HCT116 (cell line): ENCODE data around the gene NFATC1. TPM values are rescaled to one million over a fixed set of nuclear protein-coding genes. Genes with fewer than 3 reads are reported as not detected.

Source experiments
- ATAC-seq: fragments of 200-7000 bp; cut with Tn5 transposase; 2 replicates; pipeline ENCODE4 v1.9.1; 2020; ENCODE audit warnings: mild to moderate bottlenecking, moderate library complexity
- BruUV-seq: library from RNA; stranded (reverse); fragments of 400-500 nt; replicated peaks from 2 replicates; lab custom pipeline; 2021; lab: Mats Ljungman, UMichigan
- CTCF ChIA-PET: fragments of 300-600 bp; sonication (Branson Sonifier 250); formaldehyde crosslinking; loops from one replicate; lab custom pipeline; 2021; ENCODE audit warnings: antibody characterized with exemption; lab: Charles Lee
- POLR2A ChIA-PET: fragments of 300-600, 350-600 bp; sonication (Branson Sonifier 250); formaldehyde crosslinking; loops from one replicate; lab custom pipeline; 2021; ENCODE audit warnings: antibody characterized with exemption; lab: Charles Lee
- RAD21 ChIA-PET, 2 experiments: fragments of 300-600 bp; sonication (Branson Sonifier 250); formaldehyde crosslinking; loops; one replicate each; lab custom pipeline; 2023; ENCODE audit warnings: low total read pairs in 2 of 2; ENCODE audit not compliant: uncharacterized antibody in 2 of 2, unreplicated experiment in 2 of 2, low non-redundant PET in 1 of 2; lab: Charles Lee
- DNase-seq: peaks from one replicate; pipeline ENCODE4 v3.0.0-alpha.2; 2010; ENCODE audit warnings: low read depth, low spot score
- H2AFZ ChIP-seq: fragments of 200-600 bp; shearing (Covaris generic), sonication (generic); 2 replicates; pipeline ENCODE4 v1.6.1; 2017; ENCODE audit warnings: low read depth, mixed run types, mixed read lengths, antibody characterized with exemption, low read length; ENCODE audit not compliant: poor library complexity, severe bottlenecking
- H3K27ac ChIP-seq: 2 replicates; pipeline ENCODE4 v1.5.1; 2012; ENCODE audit warnings: low read depth, low read length
- H3K27me3 ChIP-seq: fragments of 200-600 bp; sonication (generic); 2 replicates; pipeline ENCODE4 v1.6.1; 2016; ENCODE audit warnings: mixed run types, low read length, mixed read lengths; ENCODE audit not compliant: insufficient read depth
- H3K36me3 ChIP-seq, 2 experiments: fragments of 200-500 bp in 1 of 2; fragments of 200-600 bp in 1 of 2; sonication (Bioruptor generic) in 1 of 2; sonication (generic) in 1 of 2; 2 replicates each; pipeline versions ENCODE4 v1.5.1 to v1.6.1; 2014 to 2016; ENCODE audit warnings: low read length in 2 of 2, inconsistent platforms in 1 of 2, mixed read lengths in 1 of 2, mixed run types in 1 of 2; ENCODE audit not compliant: insufficient read depth in 2 of 2, control insufficient read depth in 1 of 2
- H3K4me1 ChIP-seq, 2 experiments: fragments of 200-600 bp in 1 of 2; sonication (generic) in 1 of 2; 2 replicates each; pipeline versions ENCODE4 v1.5.1 to v1.6.1; 2012 to 2017; ENCODE audit warnings: low read length in 2 of 2, inconsistent platforms in 1 of 2, mild to moderate bottlenecking in 1 of 2, mixed read lengths in 1 of 2, mixed run types in 1 of 2, moderate library complexity in 1 of 2; ENCODE audit not compliant: insufficient read depth in 2 of 2, control insufficient read depth in 1 of 2
- H3K4me2 ChIP-seq: fragments of 200-600 bp; sonication (generic); 2 replicates; pipeline ENCODE4 v1.6.1; 2017; ENCODE audit warnings: mixed run types, low read length, mixed read lengths
- H3K4me3 ChIP-seq, 2 experiments: fragments of 200-600 bp in 1 of 2; sonication (generic) in 1 of 2; replicated peaks in 1 of 2; 2 replicates each; pipeline ENCODE4 v1.5.1; 2011 to 2016; ENCODE audit warnings: low read length in 2 of 2, control low read depth in 1 of 2, low read depth in 1 of 2, mild to moderate bottlenecking in 1 of 2, mixed read lengths in 1 of 2, mixed run types in 1 of 2
- H3K79me2 ChIP-seq: fragments of 200-600 bp; sonication (generic); 2 replicates; pipeline ENCODE4 v1.6.1; 2017; ENCODE audit warnings: mild to moderate bottlenecking, mixed run types, low read length, moderate library complexity, mixed read lengths; ENCODE audit not compliant: insufficient read depth
- H3K9ac ChIP-seq: fragments of 200-600 bp; sonication (generic); 2 replicates; pipeline ENCODE4 v1.6.1; 2016; ENCODE audit warnings: low read length, mixed read lengths
- H3K9me2 ChIP-seq: fragments of 200-600 bp; sonication (generic), shearing (Covaris generic); 2 replicates; pipeline ENCODE4 v1.6.1; 2017; ENCODE audit warnings: mixed run types, mild to moderate bottlenecking, moderate library complexity; ENCODE audit not compliant: insufficient read depth
- H3K9me3 ChIP-seq, 2 experiments: fragments of 200-500 bp in 1 of 2; fragments of 200-600 bp in 1 of 2; sonication (Bioruptor generic) in 1 of 2; sonication (generic) in 1 of 2; 2 replicates each; pipeline ENCODE4 v1.6.1; 2014 to 2017; ENCODE audit warnings: low read length in 2 of 2, mixed read lengths in 2 of 2, inconsistent platforms in 1 of 2, low read depth in 1 of 2, mild to moderate bottlenecking in 1 of 2, mixed run types in 1 of 2, moderate library complexity in 1 of 2; ENCODE audit not compliant: control insufficient read depth in 1 of 2, insufficient read depth in 1 of 2
- H4K20me1 ChIP-seq: fragments of 200-600 bp; sonication (generic), shearing (Covaris generic); 2 replicates; pipeline ENCODE4 v1.6.1; 2017; ENCODE audit warnings: mixed run types, mild to moderate bottlenecking, moderate library complexity; ENCODE audit not compliant: insufficient read depth
- CEBPB ChIP-seq: IDR thresholded peaks from 2 replicates; pipeline ENCODE4 v1.6.1; 2012; ENCODE audit warnings: low read depth
- EGR1 ChIP-seq: IDR thresholded peaks from 2 replicates; pipeline ENCODE4 v1.6.1; 2012; ENCODE audit warnings: low read depth
- MAX ChIP-seq: IDR thresholded peaks from 2 replicates; pipeline ENCODE4 v1.6.1; 2012
- RAD21 ChIP-seq: IDR thresholded peaks from 2 replicates; pipeline ENCODE4 v1.6.1; 2012; ENCODE audit warnings: low read depth, mild to moderate bottlenecking
- SIN3A ChIP-seq: IDR thresholded peaks from 2 replicates; pipeline ENCODE4 v1.6.1; 2012; ENCODE audit warnings: low read depth
- ZBTB33 ChIP-seq: IDR thresholded peaks from 2 replicates; pipeline ENCODE4 v1.6.1; 2011; ENCODE audit warnings: mild to moderate bottlenecking, low read length, moderate library complexity; ENCODE audit not compliant: insufficient replicate concordance; ENCODE audit errors: extremely low read depth
- intact Hi-C: fragments of 100-400 bp; cut with micrococcal nuclease; formaldehyde crosslinking; loops from 2 replicates; pipeline ENCODE4 v1.10.0; 2022
- total RNA-seq: library from RNA; stranded (reverse); gene quantifications from one replicate; pipeline ENCODE4 v1.2.1, GENCODE V29; 2021; ENCODE audit not compliant: unreplicated experiment

NFATC1 gene
- total RNA-seq, 1 experiment from 2014 or later, result 20.8 TPM

GRCh38 chr18:79413901-79414300 lies 18.2 kb downstream of the NFATC1 start (continued):
- TF ChIP-seq ZBTB33, result no peak
- no peak for TF ChIP-seq EGR1
- TF ChIP-seq SIN3A, result no peak
- TF ChIP-seq MAX, result no peak
- no peak for TF ChIP-seq RAD21
- TF ChIP-seq CEBPB, result no peak

GRCh38 chr18:79416022-79416676 lies 20.4 kb downstream of the NFATC1 start:
- intact Hi-C loops, result no loop called here
- no peak for TF ChIP-seq CEBPB
- ChIA-PET POLR2A (no interaction called here), RAD21 (no interaction called here), CTCF (no interaction called here)
- Histone ChIP-seq H3K4me3 (no peak overlapping the region), H3K9me2 (no peaks in the 10 kb centered on the region), H3K4me2 (no peak overlapping the region), H2AFZ (no peak overlapping the region), H3K9me3 (no peaks in the 10 kb centered on the region), H3K36me3 (no peaks in the 10 kb centered on the region; a peak in 1 of 4 replicates), H3K27ac (no peak overlapping the region), H3K4me1 (no peaks in the 10 kb centered on the region), H4K20me1 (no peaks in the 10 kb centered on the region), H3K9ac (no peak overlapping the region), H3K27me3 (no peaks in the 10 kb centered on the region), H3K79me2 (peaks cover 16% of the 10 kb centered on the region)
- BruUV-seq, result no TSS peak
- DNase-seq, result no peak
- ATAC-seq, result no peak
